ENCODE data around the gene MBD6.

- TF ChIP-seq POLR2AphosphoS5 (IDR thresholded peaks at IDR 0.05) (peak in 1 of 3 donors; percentile 30), CTCF (IDR thresholded peaks at IDR 0.05 in 8 of 11, conservative IDR thresholded peaks at IDR 0.05 in 3 of 11) (no peak)
Observed at GRCh38 chr12:57530396-57531142, 7.9 kb downstream of the MBD6 start.
